Stimulated activated effector memory CD8-positive, alpha-beta T cell treated with anti-CD3 and anti-CD28 coated beads, Interleukin-12 subunit alpha, Interleukin-12 subunit beta, amount 100 ng/mL, for 72 hours (primary cell): ENCODE data around the gene PMM2.
"Not testable (repeated sequence)": the region's sequence is repeated elsewhere in the genome, so short reads cannot be mapped to it uniquely, and the experiment has no call there.

Experiments used
- ATAC-seq: fragments of 150-1000 bp; cut with Tn5 transposase; 2 replicates; pipeline ENCODE4 v1.10.0; 2021
- DNase-seq, 2 donors: peaks; one replicate each; pipeline ENCODE4 v3.0.0; 2021 to 2022; ENCODE audit warnings: low spot score in 2 of 2
- H3K27ac Mint-ChIP-seq: one replicate; pipeline ENCODE4 v1.8.0; 2022; ENCODE audit warnings: mild to moderate bottlenecking, mixed read lengths
- H3K36me3 Mint-ChIP-seq: one replicate; pipeline ENCODE4 v1.8.0; 2022; ENCODE audit warnings: mild to moderate bottlenecking, mixed read lengths
- H3K4me1 Mint-ChIP-seq: one replicate; pipeline ENCODE4 v1.8.0; 2022; ENCODE audit warnings: mixed read lengths
- H3K4me3 Mint-ChIP-seq: one replicate; pipeline ENCODE4 v1.8.0; 2022; ENCODE audit warnings: mild to moderate bottlenecking, mixed read lengths
- H3K9me3 Mint-ChIP-seq: one replicate; pipeline ENCODE4 v1.8.0; 2022; ENCODE audit warnings: mixed read lengths

Gene PMM2

DNA sequence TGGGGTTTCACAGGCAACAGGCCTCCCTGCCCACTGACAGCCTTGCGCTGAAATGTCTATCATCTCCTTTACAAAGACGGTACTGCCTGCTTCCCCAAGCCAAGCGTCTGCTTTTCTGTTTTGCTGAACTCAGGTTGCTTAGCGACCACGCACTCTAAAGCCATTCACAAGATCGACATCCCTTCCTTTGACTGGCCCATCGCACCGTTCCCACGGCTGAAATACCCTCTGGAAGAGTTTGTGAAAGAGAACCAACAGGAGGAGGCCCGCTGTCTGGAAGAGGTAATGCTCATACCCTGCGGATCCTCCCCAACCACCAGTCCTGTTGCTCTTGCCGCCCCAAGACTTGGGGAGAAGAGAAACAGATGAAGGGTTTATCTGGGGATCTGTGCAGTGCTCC lies 28.9 kb upstream of the PMM2 start:
- H3K9me3 Mint-ChIP-seq, result no peaks in the 10 kb centered on the region
- ATAC-seq (no peak), DNase-seq (no peak)
- H3K27ac Mint-ChIP-seq, result peak overlapping the region; percentile 23
- no peak overlapping the region for H3K4me3 Mint-ChIP-seq
- H3K36me3 Mint-ChIP-seq, result peaks cover 38% of the 10 kb centered on the region
- no peaks in the 10 kb centered on the region for H3K4me1 Mint-ChIP-seq

DNA sequence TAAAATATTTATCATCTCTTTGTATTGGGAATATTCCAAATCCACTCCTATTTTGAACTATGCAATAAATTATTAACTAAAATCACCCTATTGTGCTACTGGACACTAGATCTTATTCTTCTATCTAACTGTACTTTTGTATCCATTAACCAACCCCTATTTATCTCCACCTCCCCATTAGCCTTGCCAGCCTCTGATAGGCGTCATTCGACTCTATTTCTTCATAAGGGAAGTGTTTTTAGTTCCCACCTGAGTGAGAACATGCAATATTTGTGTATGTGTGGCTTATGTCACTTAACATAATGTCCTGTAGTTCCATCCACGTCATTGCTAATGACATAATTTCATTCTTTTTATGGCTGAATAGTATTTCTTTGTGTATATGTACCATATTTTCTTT lies 24.1 kb upstream of the PMM2 start:
- no peak overlapping the region for H3K4me3 Mint-ChIP-seq
- ATAC-seq (no peak), DNase-seq (no peak)
- no peak overlapping the region for H3K27ac Mint-ChIP-seq
- H3K36me3 Mint-ChIP-seq, result peaks cover 27% of the 10 kb centered on the region
- no peaks in the 10 kb centered on the region for H3K4me1 Mint-ChIP-seq
- no peaks in the 10 kb centered on the region for H3K9me3 Mint-ChIP-seq

DNA sequence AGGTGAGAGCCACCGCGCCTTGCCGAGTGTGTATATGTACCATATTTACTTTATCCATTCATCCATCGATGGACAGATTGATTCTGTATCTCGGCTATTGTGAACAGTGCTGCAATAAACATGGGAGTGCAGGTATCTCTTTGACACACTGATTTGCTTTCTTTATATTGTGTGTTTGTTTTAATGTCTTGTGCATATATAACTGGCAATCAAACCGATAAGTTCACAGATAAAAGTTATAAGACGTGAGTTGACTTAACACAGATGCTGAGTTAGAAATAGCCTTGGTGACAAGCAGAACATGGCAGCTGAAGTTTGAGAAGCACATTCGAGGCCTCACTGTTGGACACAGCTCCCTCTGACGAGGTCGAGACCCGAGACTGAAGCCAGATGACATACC lies 23.4 kb upstream of the PMM2 start:
- H3K27ac Mint-ChIP-seq, result no peak overlapping the region
- ATAC-seq, result no peak
- DNase-seq, result no peak

DNA sequence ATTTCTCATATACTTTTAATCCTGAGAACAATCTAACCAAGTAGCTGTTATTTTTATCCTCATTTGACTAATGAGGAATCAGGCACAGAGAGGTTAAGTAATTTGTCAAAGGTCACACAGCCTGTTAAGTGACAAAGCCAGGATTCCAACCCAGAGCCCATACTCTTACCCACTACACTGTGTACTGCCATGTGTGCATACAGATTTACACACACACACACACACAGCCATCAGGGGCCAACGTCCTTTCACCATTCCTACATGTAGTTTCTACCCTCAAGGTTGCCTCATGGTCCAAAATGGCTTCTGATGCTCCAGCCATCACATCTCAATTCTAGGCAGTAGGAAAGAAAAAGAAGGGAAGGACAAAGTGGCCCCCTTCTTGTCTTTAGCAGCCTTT lies 22.3 kb upstream of the PMM2 start:
- Mint-ChIP-seq H3K4me1 (no peaks in the 10 kb centered on the region), H3K9me3 (no peaks in the 10 kb centered on the region), H3K4me3 (no peak overlapping the region), H3K27ac (no peak overlapping the region), H3K36me3 (peaks cover 20% of the 10 kb centered on the region)
- ATAC-seq (no peak), DNase-seq (no peak)

More for the DNA sequence above, 23.4 kb upstream of the PMM2 start:
- peaks cover 20% of the 10 kb centered on the region for H3K36me3 Mint-ChIP-seq
- no peaks in the 10 kb centered on the region for H3K4me1 Mint-ChIP-seq
- H3K4me3 Mint-ChIP-seq, result no peak overlapping the region
- no peaks in the 10 kb centered on the region for H3K9me3 Mint-ChIP-seq

DNA sequence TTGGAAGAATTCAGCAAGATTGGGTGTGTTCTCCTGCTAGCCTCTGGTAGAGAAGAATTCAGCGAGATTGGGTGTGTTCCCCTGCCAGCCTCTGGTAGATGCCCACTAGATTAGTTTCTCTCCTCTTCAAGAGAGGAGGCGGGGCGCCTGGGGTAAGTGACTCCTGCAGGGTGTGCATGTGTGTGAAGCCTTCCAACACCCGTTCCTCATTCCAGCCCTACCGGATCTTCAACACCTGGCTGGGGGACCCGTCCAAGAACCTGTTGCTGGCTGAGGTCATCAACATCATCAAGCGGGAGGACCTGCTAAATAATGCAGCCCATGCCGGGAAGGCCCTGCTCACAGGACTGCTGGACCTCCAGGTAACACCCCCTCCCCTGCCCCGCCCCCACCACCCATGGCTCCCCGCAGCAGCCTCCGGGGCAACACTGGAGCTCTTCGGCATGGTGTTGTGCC lies 21.5 kb upstream of the PMM2 start:
- ATAC-seq, result no peak

DNA sequence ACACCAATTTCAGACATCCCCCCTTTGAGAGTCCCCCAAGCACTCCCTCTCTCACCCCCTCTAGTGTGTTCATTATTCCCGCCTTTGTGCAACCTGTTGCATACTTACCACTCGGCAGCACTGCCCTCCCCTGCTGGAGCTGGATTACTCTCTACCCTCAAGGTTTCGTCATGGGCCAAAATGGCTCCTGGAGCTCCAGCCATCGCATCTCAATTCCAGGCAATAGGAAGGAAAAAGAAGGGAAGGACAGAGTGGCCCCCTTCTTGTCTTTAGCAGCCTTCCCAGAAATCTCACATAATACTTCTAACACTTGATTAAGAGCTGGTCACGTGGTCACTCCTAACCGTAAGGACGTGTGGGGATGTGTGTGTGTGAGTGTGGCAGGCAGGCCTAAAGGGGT lies 20.4 kb upstream of the PMM2 start:
- H3K36me3 Mint-ChIP-seq, result peaks cover 20% of the 10 kb centered on the region
- DNase-seq, result no peak
- H3K27ac Mint-ChIP-seq, result no peak overlapping the region
- H3K9me3 Mint-ChIP-seq, result no peaks in the 10 kb centered on the region
- no peaks in the 10 kb centered on the region for H3K4me1 Mint-ChIP-seq
- no peak for ATAC-seq
- no peak overlapping the region for H3K4me3 Mint-ChIP-seq

More for the DNA sequence above, 21.5 kb upstream of the PMM2 start:
- Mint-ChIP-seq H3K4me3 (no peak overlapping the region), H3K4me1 (no peaks in the 10 kb centered on the region), H3K27ac (no peak overlapping the region), H3K9me3 (no peaks in the 10 kb centered on the region), H3K36me3 (peaks cover 20% of the 10 kb centered on the region)
- DNase-seq, result no peak

DNA sequence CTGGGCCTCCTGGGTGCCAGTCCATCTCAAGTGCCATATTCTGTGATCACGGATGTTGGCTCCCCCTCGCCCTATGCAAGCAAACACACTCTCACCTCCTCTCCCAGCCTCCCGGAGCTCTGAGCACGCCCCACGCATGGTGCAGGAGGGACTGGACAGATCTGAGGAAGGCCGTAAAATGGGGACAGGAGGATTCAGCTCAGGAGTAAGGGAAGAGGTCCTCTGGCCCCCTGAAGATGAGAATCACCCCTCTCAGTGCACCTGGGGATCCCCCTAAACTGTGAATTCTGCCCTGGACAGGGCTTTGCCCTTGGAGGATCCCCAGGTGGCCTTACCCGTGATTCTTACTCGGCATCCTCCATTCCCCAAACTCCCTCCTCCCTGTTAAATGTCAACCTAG lies 15.8 kb upstream of the PMM2 start:
- DNase-seq (no peak), ATAC-seq (no peak)
- Mint-ChIP-seq H3K4me3 (no peak overlapping the region), H3K9me3 (no peaks in the 10 kb centered on the region), H3K27ac (peak overlapping the region; percentile 43), H3K4me1 (no peaks in the 10 kb centered on the region), H3K36me3 (peaks cover 12% of the 10 kb centered on the region)

DNA sequence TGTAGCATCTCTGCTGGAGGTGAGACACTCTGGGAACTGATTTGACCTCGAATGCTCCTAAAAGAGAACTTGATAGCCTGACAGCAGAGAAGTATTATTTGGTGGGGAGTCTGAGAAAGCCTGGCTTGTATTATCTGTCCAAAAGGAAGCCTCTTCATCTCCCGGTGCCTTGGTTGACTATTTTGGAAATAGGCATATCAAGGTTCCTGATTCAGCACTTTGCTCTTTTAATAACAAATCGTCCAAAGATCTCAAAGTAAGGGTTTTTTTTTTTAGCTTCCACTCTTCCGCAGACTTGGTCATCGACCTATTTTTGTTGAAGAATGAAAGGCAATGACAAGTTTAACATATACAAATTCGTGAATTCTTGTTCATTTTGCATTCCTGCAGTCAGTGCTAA lies 15.0 kb upstream of the PMM2 start:
- Mint-ChIP-seq H3K36me3 (peaks cover 6% of the 10 kb centered on the region), H3K9me3 (no peaks in the 10 kb centered on the region), H3K27ac (peak overlapping the region; percentile 43), H3K4me1 (no peaks in the 10 kb centered on the region), H3K4me3 (no peak overlapping the region)
- DNase-seq, result no peak
- ATAC-seq, result no peak

DNA sequence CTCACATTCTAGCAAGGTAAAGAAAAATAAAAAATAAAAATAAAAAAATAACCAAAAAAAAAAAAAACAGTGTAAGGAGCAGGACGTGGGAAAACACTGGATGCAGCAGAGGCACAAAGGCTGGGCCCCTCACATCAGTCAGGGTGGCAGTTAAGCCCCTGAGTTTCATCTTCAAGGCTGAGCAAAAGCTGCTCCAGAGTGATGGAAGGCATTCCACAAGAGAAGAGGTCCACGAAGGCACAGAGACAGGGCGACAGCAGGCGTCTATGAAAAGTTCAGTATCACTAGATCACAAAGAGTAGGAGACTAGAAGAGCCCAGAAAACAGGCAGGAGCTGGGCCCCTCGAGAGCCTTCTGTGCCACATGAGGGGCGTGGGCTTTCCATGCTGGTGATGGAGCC lies 12.2 kb upstream of the PMM2 start:
- no peak for ATAC-seq
- Mint-ChIP-seq H3K4me1 (no peaks in the 10 kb centered on the region), H3K4me3 (no peak overlapping the region), H3K9me3 (no peaks in the 10 kb centered on the region), H3K36me3 (peaks cover 6% of the 10 kb centered on the region), H3K27ac (no peak overlapping the region)
- no peak for DNase-seq

DNA sequence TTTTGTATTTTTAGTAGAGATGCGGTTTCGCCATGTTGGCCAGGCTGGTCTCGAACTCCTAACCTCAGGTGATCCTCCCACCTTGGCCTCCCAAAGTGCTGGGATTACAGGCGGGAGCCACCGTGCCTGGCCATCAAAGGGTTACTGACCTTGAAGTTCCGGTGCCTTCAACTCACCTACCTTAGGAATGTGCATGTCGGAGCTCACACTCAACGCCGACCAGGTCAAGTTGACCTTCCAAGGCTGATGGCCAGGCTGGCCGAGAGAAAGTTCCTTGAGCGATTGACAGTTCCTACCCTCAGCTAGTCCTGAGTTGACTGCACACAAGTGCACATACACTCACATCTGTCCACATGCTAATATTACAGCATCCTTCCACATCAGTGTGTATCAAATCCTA lies 11.3 kb upstream of the PMM2 start:
- H3K9me3 Mint-ChIP-seq, H3K36me3 Mint-ChIP-seq, H3K4me1 Mint-ChIP-seq, ATAC-seq, DNase-seq, H3K27ac Mint-ChIP-seq, H3K4me3 Mint-ChIP-seq: not testable (repeated sequence)

DNA sequence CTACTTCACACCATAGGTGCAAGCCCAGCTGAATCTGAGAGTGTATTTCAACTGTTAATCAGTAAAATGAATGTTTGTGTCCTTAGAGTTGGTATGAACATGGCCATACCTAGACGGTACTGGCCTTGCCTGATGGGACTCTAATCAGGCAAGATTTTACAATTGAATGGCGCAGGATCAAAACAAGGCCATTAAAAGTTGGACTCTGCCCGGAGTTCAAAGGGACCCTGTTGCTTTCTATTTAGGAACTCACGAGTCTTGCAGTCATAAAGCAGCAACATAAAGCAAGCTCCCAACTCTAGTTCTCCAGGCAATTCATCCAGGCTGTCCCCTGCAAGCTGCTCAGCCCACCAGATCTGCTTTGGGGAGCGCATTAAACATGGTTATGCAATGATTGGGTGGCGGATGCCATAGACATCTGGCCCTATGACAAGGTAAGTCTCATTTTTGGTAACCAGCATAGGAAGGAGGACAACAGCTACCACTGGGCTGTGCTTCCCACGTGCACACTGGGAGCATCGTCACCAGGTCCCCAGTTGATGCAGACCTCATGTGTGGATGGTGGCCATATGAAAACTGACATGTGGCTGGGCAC lies 9.0 kb upstream of the PMM2 start:
- Mint-ChIP-seq H3K27ac (no peak overlapping the region), H3K36me3 (peaks cover 6% of the 10 kb centered on the region), H3K4me1 (no peaks in the 10 kb centered on the region), H3K9me3 (no peaks in the 10 kb centered on the region), H3K4me3 (no peak overlapping the region)
- ATAC-seq (no peak), DNase-seq (no peak)

DNA sequence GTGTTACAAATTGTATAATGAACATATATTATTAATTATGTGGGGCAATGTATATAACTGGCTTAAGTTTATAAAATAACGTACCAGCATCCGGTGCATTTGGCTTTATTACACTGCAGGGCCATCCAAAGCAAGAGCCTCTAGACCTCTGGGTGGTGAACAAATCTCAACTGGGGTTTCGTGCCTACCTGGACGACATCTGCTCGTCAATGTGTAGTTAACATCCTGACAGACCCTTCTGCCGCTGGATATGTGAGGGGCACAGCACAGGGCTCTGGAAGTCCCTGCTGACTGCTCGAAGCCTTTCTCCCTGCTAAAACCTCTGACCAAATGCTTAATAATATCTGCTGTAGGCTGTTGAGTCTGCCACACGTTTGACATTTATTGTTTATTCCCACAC lies 2.5 kb upstream of the PMM2 start:
- Mint-ChIP-seq H3K27ac (peak overlapping the region; percentile 48), H3K4me3 (peak overlapping the region; percentile 91), H3K36me3 (peaks cover 46% of the 10 kb centered on the region), H3K9me3 (no peaks in the 10 kb centered on the region), H3K4me1 (peaks cover 31% of the 10 kb centered on the region)
- DNase-seq, result no peak
- ATAC-seq, result no peak

DNA sequence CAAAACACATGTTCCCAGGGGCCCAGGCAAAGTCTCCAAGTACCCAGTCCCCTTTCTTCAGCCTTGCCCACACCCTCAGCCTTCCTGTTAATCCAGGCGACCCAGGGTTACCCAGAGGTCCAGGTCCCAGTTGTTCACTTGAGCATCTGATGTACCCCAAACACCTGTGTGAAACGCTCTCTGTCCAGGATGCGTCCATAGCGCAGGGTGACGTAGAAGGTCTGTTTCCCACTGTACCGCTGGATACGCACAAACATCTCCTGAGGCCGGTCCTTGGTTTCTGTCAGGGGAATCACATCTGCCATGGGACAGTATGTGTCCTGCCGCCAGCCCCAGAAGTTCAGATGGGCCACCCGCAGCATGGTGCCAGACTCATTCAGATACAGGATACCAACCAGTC lies 1.8 kb upstream of the PMM2 start:
- H3K27ac Mint-ChIP-seq, result peak overlapping the region; percentile 48

DNA sequence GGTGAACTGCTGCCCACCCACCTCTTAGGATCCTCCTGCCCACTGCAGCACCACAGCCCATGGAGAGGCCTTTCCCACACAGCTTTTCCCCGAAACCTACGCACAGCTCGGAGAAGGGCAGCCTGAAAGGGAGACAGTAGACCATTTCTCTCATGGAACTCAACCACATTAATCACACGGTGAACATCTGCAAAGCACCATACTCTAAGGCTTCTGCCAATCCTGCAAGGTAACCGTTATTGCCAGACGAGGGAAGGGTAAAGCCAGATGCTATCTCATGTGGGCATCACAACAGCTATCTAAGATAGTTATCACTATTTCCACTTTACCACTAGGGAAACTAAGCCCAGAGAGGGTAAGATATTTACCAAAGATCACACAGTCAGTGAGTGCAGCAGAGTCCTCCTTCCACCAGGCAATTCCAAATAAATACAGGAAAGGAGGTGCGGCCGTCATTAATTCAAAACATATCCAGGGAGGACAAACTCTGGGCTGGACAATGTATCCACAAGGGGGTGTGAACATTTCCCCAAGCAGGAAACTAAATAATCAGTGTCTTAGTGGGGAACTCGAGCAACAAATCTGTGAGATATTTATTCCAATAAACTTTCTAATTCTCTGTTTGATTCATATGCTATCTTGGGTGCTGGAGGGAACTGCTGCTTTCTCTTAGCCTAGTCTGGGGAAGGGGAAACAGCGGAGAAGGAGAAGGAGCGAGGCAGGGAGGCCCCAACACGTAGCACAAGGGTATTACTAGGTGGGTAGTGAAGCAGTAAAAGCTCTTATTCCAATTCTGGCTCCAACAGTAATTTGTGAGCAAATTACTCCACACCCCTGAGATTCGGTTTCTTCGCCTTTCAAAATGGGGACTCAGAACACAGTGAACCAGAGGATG lies 923 bp upstream of the PMM2 start:
- ATAC-seq, result no peak
- Mint-ChIP-seq H3K4me1 (peaks cover 31% of the 10 kb centered on the region), H3K4me3 (peak overlapping the region; percentile 91), H3K36me3 (peaks cover 62% of the 10 kb centered on the region), H3K27ac (peak overlapping the region; percentile 96), H3K9me3 (no peaks in the 10 kb centered on the region)
- no peak for DNase-seq

More for the DNA sequence above, 1.8 kb upstream of the PMM2 start:
- Mint-ChIP-seq H3K9me3 (no peaks in the 10 kb centered on the region), H3K4me1 (peaks cover 31% of the 10 kb centered on the region), H3K36me3 (peaks cover 53% of the 10 kb centered on the region), H3K4me3 (peak overlapping the region; percentile 91)
- no peak for DNase-seq
- no peak for ATAC-seq

DNA sequence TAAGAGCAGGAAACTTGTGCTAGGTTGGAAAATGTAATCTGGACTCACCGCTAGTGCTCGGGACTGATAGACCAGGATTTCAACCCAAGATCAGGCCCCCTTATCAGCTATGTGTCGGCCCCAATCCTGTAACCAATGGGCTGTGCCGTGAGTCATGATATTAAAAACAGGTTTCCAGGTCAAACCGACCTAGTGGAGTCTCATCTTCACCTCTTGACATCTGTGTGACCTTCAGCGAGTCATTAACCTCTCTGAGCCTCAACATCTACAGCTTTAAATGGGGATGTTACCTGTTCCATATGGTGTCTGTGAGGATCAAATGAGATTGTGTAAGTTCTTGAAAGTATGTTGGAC lies 512 bp downstream of the PMM2 start:
- peaks cover 77% of the 10 kb centered on the region for H3K36me3 Mint-ChIP-seq
- H3K4me3 Mint-ChIP-seq, result peak overlapping the region; percentile 91
- ATAC-seq, result peak; percentile 58
- DNase-seq, result no peak
- H3K27ac Mint-ChIP-seq, result peak overlapping the region; percentile 96
- H3K9me3 Mint-ChIP-seq, result no peaks in the 10 kb centered on the region
- H3K4me1 Mint-ChIP-seq, result peaks cover 31% of the 10 kb centered on the region

DNA sequence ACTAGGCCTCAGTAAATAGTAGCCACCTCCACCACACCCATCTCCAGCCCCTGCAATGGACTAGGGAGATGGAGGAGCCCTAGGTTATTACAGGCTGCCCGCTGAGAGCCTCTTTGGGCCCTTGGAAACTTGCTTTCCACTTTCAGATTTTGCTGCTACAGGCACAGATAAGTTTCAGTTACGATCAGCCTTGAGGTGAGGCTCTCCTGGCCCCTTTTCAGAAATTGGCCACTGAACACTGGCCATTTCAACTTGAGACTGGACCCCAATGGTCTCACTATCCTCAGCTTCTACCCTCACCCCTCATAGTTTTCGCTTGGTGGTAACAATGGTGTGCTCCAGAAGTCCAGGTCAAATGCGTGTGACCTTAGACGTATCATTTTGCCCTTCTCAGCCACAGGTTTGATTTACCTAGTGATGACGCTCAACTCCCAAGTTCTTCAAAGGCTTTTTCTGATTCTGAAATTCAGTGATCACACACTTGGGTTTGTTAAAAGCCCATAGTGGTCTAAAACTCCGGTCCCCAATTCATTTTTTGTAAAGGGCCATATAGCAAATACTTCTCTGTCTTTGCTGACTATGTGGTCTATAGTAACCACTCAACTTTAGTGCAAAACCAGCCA lies 1.0 kb downstream of the PMM2 start:
- ATAC-seq, result no peak
- DNase-seq, result peak in 1 of 2 donors; percentile 54
- peaks cover 81% of the 10 kb centered on the region for H3K36me3 Mint-ChIP-seq
- H3K4me1 Mint-ChIP-seq, result peaks cover 31% of the 10 kb centered on the region
- peak overlapping the region; percentile 96 for H3K27ac Mint-ChIP-seq
- peak overlapping the region; percentile 91 for H3K4me3 Mint-ChIP-seq
- H3K9me3 Mint-ChIP-seq, result no peaks in the 10 kb centered on the region
